Stimulated activated CD8-positive, alpha-beta memory T cell treated with anti-CD3 and anti-CD28 coated beads, Interleukin-15, amount 100 ng/mL, for 1 hour (primary cell): ENCODE data around the gene GNG3.
"Not testable (repeated sequence)": the region's sequence is repeated elsewhere in the genome, so short reads cannot be mapped to it uniquely, and the experiment has no call there.

Source experiments
- DNase-seq: peaks from one replicate; pipeline ENCODE4 v3.0.0-alpha.2; 2020; ENCODE audit warnings: low read depth

GNG3 gene

DNA sequence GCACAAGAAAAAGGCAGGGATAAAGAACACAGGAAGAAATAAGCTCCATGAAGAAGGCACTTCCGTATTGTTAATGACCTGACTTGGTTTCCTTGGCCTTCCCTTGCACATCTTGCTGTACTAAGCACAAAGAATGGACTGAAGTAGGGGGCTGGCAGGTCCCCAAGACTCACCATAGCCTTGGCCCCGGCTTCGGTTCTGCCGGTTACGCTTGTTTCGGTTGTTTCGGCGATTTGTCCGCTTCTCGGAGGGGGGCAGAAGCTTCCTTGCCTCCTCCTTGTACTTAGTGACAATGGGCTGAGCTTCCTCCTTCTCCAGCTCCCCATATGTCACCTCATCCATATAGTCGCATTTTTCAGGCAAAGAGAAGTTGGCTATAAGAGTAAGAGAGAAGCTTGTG, 9.3 kb downstream of the GNG3 start:
- no peak for DNase-seq

DNA sequence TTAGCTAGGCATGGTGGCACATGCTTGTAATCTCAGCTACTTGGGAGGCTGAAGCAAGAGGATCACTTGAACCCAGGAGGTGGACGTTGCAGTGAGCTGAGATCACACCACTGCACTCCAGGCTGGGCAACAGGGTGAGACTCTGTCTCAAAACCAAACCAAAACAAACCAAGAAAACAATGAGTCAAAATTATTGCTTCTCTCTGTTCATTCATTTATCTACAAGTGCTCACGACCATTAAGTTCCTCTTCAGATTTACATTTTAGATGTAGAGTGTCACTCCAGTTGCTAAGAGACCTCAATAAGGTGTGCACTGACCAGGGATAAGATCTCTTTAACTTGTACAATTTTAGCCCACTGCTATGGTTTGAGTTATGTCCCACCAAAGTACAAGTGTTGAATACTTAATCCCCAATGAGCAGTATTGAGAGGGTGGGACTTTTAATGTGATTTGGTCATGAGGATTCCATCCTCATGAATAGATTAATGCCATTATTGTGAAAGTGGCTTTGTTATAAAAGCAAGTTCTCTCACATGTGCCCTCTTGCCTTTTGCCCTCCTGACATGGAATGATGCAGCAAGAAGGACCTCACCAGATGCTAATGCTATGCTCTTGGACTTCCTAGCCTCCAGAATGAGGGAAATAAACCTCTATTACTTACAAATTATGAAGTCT, 12.0 kb downstream of the GNG3 start:
- no peak for DNase-seq

DNA sequence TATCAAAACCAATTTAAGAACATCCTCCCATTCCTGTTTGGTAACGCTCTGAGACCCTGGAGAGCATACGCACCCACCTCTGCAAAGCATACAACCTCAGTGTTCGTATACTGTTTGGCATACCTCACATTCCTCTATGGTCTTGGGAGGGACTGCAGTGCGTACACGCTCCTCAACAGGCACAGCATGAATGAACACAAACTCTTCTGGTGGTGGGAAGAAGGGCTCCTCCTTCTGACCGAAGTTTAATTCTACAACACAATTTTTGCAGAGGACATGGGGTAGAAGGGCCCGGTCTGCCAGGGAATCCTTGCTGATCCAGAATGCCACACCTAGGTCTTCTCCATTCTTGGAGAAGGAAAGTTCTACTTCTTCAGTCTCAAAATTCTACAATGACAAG, 14.5 kb downstream of the GNG3 start:
- DNase-seq, result no peak

DNA sequence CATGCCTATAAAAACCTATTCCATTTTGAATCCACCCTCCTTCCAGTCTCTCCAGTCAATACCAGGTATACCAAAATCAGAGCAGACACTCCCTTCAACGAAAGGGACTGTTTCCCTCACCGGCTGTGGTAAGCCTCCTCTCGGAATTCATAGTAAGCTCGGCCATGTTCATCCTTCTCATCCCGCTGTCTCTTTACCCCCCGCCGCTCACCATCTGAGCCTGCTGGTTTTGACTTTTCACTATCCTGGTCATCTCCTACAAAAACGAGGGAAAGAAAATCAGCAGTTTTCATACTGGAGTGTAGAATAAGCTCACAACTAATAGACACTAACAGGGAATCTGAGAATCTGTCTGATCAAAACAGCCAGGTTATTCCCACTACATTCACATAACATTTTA, 16.7 kb downstream of the GNG3 start:
- no peak for DNase-seq

GRCh38 chr11:62725646-62726045, 18.2 kb downstream of the GNG3 start:
- DNase-seq, result no peak

GRCh38 chr11:62726156-62726914, 18.9 kb downstream of the GNG3 start:
- DNase-seq, result no peak

DNA sequence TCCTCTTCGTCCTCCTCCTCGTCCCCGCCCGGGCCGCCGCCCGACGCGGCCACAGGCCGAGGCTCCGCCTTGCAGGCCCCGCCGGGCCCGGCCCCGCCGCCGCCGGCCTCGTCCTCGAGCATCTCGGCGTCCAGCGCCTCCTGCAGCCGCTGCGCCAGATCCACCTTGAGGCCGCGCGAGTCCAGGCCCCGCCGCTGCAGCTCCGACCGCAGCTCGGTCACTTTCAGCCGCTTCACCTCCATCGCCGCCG, 19.4 kb downstream of the GNG3 start:
- no peak for DNase-seq

DNA sequence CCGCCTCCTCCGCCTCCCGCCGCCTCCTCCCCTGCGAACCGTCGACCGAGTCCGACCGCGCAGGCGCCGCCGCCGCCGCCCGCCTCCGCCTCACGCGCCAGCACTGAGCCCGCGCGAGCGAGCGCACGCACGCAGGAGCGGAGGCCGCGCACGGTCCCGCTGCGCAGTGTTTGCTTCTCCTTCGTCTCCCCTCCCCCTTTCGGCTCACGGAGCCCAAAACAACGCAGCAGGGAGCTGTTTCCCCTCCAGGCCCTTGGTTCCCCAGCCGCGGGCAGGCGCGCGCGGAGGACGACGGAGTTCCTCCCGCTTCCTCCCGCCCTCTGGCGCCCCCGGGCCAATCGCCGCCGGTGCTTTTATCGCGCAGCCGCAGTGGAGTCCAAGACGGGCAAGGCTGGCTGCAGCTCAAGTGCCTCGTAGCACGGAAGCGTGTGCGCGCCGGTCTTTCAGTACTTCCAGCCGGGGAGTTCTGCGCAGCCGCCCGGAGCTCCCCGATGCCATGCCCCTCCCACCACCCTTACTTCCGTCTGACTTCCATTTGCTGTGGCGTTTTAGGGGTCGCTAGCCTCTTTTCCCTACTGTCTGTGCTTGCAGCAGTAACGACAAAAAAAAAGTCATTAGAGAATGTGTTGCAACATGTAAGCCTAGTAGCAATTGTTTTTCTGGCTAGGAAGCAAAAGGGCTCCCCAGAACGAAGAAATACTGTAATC, 19.8 kb downstream of the GNG3 start, which contains the start of gene HNRNPUL2:
TSS of gene HNRNPUL2 (minus strand) at position 293 of the 707 bp plus-strand sequence. CDS start 301 bp downstream, outside the sequence.
- DNase-seq, result peak; percentile 92

GRCh38 chr11:62727872-62728170, 20.3 kb downstream of the GNG3 start:
- DNase-seq, result peak; percentile 57

DNA sequence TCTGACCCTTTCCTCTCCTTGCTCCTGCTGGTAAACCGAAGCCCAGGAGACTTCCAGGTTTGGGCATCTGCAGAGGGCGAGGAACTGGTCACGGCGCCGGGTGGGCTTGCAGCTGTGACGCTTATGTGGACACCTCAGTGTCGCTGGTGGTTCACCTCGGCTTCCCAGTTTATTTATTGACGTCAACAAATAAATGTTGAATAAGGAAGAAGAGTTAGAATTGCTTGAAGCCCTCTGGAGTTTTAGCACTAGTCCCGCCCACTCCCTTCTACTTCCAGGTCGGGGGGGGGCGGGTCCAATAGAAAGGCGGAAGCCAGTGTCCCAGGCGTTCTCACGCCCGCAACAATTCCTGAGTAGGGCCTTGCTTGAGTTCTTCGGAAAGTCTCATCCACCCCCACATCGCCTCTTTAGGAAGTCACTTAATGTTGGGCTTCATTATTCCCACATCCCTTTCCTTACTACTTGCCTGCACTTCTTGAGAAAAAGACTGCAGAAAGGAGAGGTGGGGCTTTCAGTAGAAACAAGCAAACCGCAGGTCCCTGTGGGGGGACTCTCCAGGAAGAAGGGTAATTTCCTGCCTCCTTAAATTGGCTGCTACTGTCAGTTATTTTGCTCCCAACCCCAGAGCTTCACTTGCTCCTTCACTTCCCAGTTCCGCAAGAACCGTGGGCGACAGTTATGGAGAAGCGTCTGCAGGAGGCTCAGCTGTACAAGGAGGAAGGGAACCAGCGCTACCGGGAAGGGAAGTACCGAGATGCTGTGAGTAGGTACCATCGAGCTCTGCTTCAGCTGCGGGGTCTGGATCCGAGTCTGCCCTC, 20.9 kb downstream of the GNG3 start, which contains the start of gene TTC9C:
TSS of gene TTC9C (plus strand) at position 316 of the 818 bp plus-strand sequence. CDS start at position 679, 363 bp downstream.
- peak; percentile 69 for DNase-seq

DNA sequence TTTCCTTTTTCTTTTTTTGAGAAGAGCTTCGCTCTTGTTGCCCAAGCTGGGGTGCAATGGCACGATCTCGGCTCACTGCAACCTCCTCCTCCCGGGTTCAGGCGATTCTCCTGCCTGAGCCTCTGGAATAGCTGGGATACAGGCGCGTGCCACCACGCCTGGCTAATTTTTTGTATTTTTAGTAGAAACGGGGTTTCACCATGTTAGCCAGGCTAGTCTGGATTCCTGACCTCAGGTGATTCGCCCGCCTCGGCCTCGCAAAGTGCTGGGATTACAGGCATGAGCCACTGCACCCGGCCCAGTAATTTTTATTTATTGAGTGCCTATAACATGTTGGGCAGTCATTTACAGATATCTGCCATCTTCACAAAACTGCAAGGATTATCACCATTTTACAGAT, 22.6 kb downstream of the GNG3 start:
- DNase-seq, result not testable (repeated sequence)

GRCh38 chr11:62732830-62733229, 25.4 kb downstream of the GNG3 start:
- no peak for DNase-seq

DNA sequence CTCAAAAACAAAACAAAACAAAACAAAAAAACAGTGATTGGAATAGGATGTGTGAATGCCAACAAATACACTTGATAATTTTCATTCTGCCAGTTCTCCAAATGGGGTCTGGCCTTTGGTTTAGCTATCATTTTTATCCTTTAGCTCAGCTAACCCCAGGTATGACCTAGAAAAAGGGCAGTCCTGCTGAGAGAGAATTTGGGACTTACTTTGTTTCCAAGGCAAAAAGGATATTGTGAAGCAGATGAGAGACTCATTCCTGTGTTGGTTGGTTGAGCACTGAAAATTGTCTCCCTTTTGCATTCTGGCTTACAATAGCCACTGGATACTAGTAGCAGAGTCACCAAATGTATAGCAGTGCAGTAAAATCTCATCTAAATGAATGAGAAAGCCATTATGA, 29.7 kb downstream of the GNG3 start:
- DNase-seq, result no peak

DNA sequence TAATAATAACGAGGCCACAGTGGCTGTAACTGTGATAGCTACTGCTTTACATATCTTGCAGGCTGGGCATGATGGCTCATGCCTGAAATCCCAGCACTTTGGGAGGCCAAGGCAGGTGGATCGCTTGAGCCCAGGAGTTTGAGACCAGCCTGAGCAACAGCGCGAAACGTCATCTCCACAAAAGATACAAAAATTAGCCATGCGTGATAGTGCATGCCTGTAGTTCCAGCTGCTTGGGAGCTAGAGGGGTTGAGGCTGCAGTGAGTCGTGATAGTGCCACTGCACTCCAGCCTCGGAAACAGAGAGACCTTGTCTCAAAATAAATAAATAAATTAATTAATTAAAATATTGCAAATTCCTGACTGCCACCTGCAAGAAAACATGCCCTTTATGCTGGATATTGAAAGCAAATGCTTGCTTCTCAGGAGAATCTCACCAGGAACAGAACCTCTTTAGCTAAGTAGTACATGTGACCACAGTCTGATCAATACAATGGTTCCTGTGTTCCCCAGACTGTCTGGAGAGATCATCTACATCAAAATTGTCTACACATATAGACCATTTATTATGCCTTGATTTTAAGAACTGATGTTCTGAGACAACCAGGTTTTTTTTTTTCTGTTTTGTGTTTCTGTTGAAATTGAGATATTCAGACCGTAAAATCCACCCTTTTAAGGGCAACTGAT, 40.1 kb downstream of the GNG3 start:
- DNase-seq, result no peak

DNA sequence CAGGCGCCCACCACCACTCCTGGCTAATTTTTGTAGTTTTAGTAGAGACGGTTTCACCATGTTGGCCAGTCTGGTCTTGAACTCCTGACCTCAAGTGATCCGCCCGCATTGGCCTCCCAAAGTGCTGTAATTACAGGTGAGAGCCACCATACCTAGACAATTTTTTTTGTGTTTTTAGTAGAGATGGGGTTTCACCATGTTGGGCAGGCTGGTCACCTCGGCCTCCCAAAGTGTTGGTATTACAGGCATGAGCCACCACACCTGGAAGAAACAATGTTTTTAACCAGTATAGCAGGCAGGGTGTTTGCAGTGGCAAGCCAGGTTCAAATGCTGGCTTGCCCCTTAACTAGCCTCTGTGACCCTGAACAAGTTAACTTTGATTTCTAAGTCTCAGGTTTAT, 42.5 kb downstream of the GNG3 start:
- DNase-seq, result not testable (repeated sequence)

DNA sequence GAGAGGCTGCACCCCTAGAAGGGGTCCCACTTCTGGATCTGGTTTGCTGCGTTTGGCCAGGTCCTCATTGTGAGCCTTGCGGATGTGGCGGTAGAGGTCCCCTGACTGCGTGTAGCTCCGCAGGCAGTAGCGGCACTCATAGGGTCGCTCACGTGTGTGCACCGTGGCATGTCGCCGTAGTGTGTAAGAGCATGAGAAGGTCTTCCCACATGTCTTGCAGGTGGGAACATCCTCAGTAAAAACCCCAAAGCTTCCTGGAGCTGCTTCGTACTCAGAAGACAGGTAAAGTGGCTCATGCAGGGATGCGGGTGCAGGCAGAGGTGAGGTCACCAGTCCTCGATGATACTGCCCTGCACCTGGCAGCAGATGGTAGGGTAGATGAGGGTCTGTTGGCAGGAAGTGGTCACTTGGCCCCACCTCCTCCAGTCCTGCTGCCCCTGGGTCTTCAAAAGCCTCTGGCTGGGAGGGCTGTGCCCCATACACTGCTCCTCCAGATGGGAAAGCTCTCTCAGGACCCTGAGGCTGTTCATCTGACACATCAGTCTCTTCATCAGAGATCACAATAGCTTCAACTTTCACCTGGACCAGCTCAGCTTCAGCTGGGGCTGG, 44.8 kb downstream of the GNG3 start:
- DNase-seq, result no peak

DNA sequence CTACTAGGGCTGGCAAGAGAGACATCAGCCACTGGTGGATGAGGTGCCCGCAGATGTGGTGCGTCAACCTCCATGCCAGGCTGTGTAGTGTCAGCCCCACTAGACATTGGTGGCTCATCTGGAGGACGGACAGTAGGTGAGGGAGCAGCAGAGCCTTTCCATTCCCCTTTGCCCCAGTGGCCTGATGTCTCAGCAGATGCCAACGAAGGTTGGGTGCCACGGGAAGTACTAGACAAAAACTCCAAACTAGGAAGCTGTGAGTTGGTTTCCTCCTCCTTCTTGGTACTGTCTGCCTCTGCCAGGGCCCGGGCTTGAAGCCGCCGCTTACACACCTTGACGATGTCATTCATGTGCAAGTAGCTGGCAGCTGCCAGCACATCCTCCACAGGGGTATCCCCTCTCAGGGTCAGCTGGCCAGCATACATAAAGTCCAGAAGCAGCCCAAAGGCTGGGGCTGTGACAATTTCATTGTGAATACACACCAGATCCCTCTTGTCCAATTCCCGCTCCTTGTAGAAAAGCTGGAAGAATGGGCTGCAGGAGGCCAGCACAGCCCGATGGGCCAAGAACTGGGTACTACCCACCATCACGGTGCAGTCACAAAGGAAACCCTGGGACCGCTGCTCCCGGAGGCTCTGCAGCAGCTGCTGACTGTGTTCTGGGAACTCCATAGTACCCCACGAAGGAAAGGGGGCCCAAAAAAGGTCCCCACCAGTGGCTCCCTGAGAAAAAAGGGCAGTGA, 45.7 kb downstream of the GNG3 start:
- DNase-seq, result no peak

DNA sequence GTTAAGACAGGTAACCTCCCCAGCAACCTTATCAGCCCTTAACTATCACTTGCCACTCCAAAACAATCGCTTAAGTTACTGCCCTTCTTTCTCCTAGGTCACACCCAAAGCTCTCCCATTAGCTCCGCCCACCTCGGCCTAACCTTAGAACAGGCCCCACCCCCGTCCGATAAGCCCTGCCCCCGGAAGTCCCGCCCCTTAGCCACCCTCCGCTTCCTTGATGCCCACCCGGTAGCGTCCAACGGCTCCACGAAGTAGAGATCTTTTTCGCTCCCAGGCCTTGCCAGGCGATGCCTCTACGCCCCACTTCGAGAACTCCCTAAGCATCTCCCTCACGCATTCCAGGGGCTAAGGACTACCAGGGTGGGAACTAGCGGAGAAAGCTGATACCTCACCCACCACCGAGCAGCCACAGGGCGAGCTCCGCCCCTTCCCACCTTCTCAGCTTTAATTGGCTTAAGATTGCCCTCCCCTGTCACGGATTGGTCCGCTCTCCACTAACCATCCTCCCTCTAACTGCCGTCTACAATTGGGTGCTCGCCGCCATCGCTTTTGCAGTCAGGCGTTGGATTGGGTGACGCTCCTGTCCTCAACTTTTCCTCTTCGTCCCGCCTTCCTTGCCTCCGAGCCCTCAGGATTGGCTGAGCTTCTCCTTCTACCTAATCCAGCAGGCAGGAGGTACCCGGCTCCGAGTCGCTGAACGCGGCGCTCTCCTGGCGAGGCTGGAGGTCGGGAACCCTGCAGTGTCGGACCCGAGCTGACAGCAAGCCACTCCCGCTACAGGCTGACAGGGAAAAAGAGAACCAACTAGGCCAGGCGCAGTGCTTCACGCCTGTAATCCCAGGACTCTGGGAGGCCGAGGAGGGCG, 46.5 kb downstream of the GNG3 start, which contains the start of gene ZBTB3:
TSS of gene ZBTB3 (minus strand) at position 425 of the 868 bp plus-strand sequence. CDS start 496 bp downstream, outside the sequence.
- peak; percentile 98 for DNase-seq

DNA sequence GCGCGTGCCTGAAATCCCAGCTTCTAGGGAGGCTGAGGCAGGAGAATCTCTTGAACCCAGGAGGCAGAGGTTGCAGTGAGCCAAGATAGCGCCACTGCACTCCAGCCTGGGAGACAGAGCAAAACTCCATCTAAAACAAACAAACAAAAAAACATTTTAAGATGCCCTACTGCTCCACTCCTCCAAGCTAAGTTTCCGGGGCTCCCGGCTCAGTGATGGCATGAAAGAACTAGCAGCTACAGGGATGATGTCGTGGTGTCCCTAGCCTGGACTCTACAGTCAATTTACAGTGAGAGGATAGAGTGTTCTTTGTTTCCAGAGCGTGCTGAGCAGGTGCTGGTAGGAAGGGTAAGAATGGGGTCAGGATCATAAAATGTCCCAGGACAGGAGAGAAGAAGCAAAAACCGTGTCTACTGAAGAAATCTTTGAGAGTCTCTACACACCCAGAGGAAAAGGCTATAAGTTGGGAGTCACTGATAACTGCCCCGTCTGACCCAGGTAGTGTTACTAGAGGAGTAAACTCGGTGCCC, 47.7 kb downstream of the GNG3 start:
- no peak for DNase-seq
